Measurements from ENCODE around the gene GLG1. TPM values are rescaled to one million over a fixed set of nuclear protein-coding genes. Genes with fewer than 3 reads are reported as not detected.

The GLG1 gene
- total RNA-seq, 4 donors from 2014 or later = 77.0 to 154 (median 127) TPM

DNA sequence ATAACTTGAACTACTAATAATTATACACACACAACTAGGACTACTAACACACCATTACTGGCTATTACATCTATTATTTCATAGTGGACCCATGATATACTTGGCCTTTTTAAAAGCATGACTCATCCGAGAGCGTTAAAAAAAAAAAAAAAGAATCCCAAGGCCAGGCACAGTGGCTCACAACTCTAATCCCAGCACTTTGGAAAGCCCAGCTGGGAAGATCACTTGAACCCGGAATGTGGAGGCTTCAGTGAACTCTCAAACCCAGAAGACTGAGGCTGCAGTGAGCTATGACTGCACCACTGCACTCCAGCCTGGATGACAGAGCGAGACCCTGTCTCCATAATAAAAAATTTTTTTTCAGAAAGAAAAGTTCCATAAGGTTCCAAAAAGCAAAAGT lies 3.1 kb downstream of the GLG1 start:
- DNase-seq = no peak
- in situ Hi-C loops (cut with MboI; ENCODE audit: low pct_ligation_motif_present in 1 of 4, low pct_unique_long_range_greater_than_20kb in 1 of 4, low sequenced_read_pairs in 3 of 4) = loop anchor here in 3 of 4 donors (25.0 kb wide), 3 partner anchors 117 to 292 kb away; no protein-coding TSS in a partner anchor
- no peaks in the 10 kb centered on the region for H3K9me3 ChIP-seq
- no peaks in the 10 kb centered on the region for H3K36me3 ChIP-seq
- intact Hi-C loops (cut with DNase I; ENCODE audit: low total_unique reads) = no loop called here
- H3K27ac ChIP-seq = no peak overlapping the region
- TF ChIP-seq POLR2AphosphoS5 (IDR thresholded peaks at IDR 0.05) (no peak), POLR2A (IDR thresholded peaks at IDR 0.05) (no peak), EP300 (IDR thresholded peaks at IDR 0.05; ENCODE audit: low read depth) (no peak)
- TF ChIP-seq, protein P1, sequence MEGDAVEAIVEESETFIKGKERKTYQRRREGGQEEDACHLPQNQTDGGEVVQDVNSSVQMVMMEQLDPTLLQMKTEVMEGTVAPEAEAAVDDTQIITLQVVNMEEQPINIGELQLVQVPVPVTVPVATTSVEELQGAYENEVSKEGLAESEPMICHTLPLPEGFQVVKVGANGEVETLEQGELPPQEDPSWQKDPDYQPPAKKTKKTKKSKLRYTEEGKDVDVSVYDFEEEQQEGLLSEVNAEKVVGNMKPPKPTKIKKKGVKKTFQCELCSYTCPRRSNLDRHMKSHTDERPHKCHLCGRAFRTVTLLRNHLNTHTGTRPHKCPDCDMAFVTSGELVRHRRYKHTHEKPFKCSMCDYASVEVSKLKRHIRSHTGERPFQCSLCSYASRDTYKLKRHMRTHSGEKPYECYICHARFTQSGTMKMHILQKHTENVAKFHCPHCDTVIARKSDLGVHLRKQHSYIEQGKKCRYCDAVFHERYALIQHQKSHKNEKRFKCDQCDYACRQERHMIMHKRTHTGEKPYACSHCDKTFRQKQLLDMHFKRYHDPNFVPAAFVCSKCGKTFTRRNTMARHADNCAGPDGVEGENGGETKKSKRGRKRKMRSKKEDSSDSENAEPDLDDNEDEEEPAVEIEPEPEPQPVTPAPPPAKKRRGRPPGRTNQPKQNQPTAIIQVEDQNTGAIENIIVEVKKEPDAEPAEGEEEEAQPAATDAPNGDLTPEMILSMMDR (IDR thresholded peaks at IDR 0.05) = no peak
- 68 to 77% methylated on average over 4 of the region's 4 CpGs for WGBS, 2 donors (ENCODE audit: low coverage in 1 of 2)
- no peaks in the 10 kb centered on the region for H3K27me3 ChIP-seq
- H3K4me1 ChIP-seq = peaks cover 26 to 66% (median 40%) of the 10 kb centered on the region in 4 donors
- H3K4me3 ChIP-seq = no peak overlapping the region

DNA sequence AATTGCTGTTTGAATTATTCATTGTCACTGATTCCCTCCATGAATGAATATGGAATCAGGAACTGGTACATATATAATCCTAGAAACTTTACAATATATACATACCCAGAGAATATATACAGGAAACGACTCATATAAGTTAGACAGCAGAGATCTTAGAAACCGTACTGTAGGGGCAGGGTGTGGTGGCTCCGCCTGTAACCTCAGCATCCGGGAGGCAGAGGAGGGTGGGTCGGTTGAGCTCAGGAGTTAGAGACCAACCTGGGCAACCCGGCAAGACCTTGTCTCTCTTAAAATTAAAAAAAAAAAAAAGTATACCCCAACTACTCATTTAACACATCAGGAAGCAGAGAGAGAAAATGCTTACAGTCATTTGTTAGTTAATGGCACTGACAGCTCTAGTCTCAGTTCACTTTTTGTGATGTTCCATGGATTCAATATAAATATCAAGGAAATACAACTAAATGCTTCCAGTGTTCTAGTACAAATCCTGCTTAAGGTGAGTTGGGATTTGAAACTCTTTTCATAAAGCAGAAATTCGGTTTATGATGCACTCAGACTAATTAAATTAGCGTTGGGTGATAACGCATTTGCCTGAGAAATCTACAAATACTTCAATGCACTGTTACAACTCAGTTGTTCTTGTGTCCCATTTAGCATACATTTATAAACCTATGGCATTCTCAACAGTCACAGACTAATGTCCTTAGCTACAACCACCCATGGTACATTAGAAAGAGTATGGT lies 5.6 kb downstream of the GLG1 start:
- H3K4me3 ChIP-seq = no peak overlapping the region
- DNase-seq = peak; percentile 63
- in situ Hi-C loops (cut with MboI; ENCODE audit: low pct_ligation_motif_present in 1 of 4, low pct_unique_long_range_greater_than_20kb in 1 of 4, low sequenced_read_pairs in 3 of 4) (loop anchor here in 3 of 4 donors (25.0 kb wide), 3 partner anchors 114 to 289 kb away; no protein-coding TSS in a partner anchor), intact Hi-C loops (cut with DNase I; ENCODE audit: low total_unique reads) (no loop called here)
- H3K9me3 ChIP-seq = no peaks in the 10 kb centered on the region
- no peaks in the 10 kb centered on the region for H3K27me3 ChIP-seq
- peak overlapping the region; percentile 1 to 45 (median 16) for H3K27ac ChIP-seq
- TF ChIP-seq POLR2A (IDR thresholded peaks at IDR 0.05) (no peak), EP300 (IDR thresholded peaks at IDR 0.05; ENCODE audit: low read depth) (no peak), POLR2AphosphoS5 (IDR thresholded peaks at IDR 0.05) (no peak)
- TF ChIP-seq, protein P1 (IDR thresholded peaks at IDR 0.05) = no peak
- H3K36me3 ChIP-seq = no peaks in the 10 kb centered on the region
- peaks cover 26 to 56% (median 39%) of the 10 kb centered on the region in 4 donors for H3K4me1 ChIP-seq
- 40 to 42% methylated on average over 7 to 9 of the region's 9 CpGs for WGBS, 2 donors (ENCODE audit: low coverage in 1 of 2)

GRCh38 chr16:74596586-74596985 lies 10.3 kb downstream of the GLG1 start:
- in situ Hi-C loops (cut with MboI; ENCODE audit: low pct_ligation_motif_present in 1 of 4, low pct_unique_long_range_greater_than_20kb in 1 of 4, low sequenced_read_pairs in 3 of 4) (no loop called here), intact Hi-C loops (cut with DNase I; ENCODE audit: low total_unique reads) (no loop called here)
- no peak for DNase-seq
- Histone ChIP-seq H3K27me3 (no peaks in the 10 kb centered on the region), H3K4me3 (no peak overlapping the region), H3K27ac (no peak overlapping the region), H3K9me3 (no peaks in the 10 kb centered on the region), H3K36me3 (no peaks in the 10 kb centered on the region), H3K4me1 (peaks cover 4 to 24% (median 9%) of the 10 kb centered on the region in 4 donors)
- WGBS, 2 donors (ENCODE audit: low coverage in 1 of 2) = 87 to 89% methylated on average over 2 of the region's 2 CpGs
- TF ChIP-seq POLR2AphosphoS5 (IDR thresholded peaks at IDR 0.05) (no peak), POLR2A (IDR thresholded peaks at IDR 0.05) (no peak), EP300 (IDR thresholded peaks at IDR 0.05; ENCODE audit: low read depth) (no peak)
- TF ChIP-seq, protein P1 (IDR thresholded peaks at IDR 0.05) = no peak

DNA sequence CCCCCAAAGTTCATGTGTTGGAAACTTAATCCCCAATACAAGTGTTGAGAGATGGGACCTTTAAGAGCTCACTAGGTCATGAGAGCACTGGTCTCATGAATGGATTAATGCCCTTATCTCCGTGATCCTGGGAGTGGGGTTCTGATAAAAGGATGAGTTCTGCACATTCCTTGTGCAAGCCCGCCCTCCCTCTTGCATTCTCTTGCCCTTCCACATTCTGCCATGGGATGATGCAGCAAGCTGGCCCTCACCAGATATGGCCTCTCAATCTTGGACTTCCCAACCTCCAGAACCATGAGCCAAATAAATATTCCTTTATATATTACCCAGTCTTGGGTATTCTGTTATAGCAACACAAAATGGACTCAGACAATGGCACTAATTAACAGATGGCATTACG lies 14.1 kb downstream of the GLG1 start:
- Histone ChIP-seq H3K4me1 (peaks cover 0 to 11% (median 4%) of the 10 kb centered on the region in 4 donors), H3K9me3 (no peaks in the 10 kb centered on the region), H3K27me3 (no peaks in the 10 kb centered on the region), H3K4me3 (no peak overlapping the region), H3K36me3 (no peaks in the 10 kb centered on the region), H3K27ac (no peak overlapping the region)
- TF ChIP-seq EP300 (IDR thresholded peaks at IDR 0.05; ENCODE audit: low read depth) (no peak), POLR2AphosphoS5 (IDR thresholded peaks at IDR 0.05) (no peak), POLR2A (IDR thresholded peaks at IDR 0.05) (no peak)
- TF ChIP-seq, protein P1 (IDR thresholded peaks at IDR 0.05) = no peak
- 92 to 93% methylated on average over 2 to 3 of the region's 3 CpGs for WGBS, 2 donors (ENCODE audit: low coverage in 1 of 2)
- in situ Hi-C loops (cut with MboI; ENCODE audit: low pct_ligation_motif_present in 1 of 4, low pct_unique_long_range_greater_than_20kb in 1 of 4, low sequenced_read_pairs in 3 of 4) = no loop called here
- no peak for DNase-seq
- intact Hi-C loops (cut with DNase I; ENCODE audit: low total_unique reads) = no loop called here

Measured in transverse colon (tissue), 4 donors.